IPS-NIHi7 (cell line): ENCODE measurements around the gene HDX.
"Not testable (repeated sequence)": the region's sequence is repeated elsewhere in the genome, so short reads cannot be mapped to it uniquely, and the experiment has no call there.

ENCODE experiments used
- DNase-seq: peaks from one replicate; pipeline ENCODE4 v3.0.0; 2012; ENCODE audit warnings: mixed read lengths; ENCODE audit errors: extremely low spot score

The HDX gene, protein sequence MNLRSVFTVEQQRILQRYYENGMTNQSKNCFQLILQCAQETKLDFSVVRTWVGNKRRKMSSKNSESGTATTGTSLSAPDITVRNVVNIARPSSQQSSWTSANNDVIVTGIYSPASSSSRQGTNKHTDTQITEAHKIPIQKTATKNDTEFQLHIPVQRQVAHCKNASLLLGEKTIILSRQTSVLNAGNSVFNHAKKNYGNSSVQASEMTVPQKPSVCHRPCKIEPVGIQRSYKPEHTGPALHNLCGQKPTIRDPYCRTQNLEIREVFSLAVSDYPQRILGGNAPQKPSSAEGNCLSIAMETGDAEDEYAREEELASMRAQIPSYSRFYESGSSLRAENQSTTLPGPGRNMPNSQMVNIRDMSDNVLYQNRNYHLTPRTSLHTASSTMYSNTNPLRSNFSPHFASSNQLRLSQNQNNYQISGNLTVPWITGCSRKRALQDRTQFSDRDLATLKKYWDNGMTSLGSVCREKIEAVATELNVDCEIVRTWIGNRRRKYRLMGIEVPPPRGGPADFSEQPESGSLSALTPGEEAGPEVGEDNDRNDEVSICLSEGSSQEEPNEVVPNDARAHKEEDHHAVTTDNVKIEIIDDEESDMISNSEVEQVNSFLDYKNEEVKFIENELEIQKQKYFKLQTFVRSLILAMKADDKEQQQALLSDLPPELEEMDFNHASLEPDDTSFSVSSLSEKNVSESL

GRCh38 chrX:84501798-84502628 lies at the start of gene HDX:
Gene HDX (minus strand): TSS chrX:84502453. CDS start chrX:84475397, 27,056 bp downstream.
- peak; percentile 67 for DNase-seq

DNA sequence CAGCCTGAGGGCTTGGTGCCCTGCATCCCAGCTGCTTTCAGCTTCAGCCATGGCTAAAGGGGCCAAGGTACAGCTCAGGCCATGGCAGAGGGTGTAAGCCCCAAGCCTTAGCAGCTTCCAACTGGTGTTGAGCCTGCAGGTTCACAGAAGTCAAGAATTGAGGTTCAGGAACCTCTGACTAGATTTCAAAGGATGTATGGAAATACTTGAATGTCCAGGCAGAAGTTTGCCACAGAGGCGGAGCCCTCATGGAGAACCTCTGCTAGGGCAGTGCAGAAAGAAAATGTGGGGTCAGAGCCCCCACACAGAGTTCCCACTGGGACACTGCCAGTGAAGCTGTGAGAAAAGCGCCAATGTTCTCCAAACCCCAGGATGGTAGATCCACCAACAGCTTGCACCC lies 39.1 kb upstream of the HDX start:
- DNase-seq, result not testable (repeated sequence)

DNA sequence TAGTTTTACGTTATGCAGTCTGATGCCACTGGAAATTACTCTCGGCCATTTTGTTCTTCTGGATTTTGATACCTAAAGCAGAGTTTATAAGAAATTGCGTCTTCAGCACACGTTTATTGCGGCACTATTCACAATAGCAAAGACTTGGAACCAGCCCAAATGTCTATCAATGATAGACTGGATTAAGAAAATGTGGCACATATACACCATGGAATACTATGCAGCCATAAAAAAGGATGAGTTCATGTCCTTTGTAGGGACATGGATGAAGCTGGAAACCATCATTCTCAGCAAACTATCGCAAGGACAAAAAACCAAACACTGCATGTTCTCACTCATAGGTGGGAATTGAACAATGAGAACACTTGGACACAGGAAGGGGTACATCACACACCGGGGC lies 35.4 kb upstream of the HDX start:
- not testable (repeated sequence) for DNase-seq

- DNase-seq, result no peak
Observed at GRCh38 chrX:84488426-84488825, 13.8 kb downstream of the HDX start.

DNA sequence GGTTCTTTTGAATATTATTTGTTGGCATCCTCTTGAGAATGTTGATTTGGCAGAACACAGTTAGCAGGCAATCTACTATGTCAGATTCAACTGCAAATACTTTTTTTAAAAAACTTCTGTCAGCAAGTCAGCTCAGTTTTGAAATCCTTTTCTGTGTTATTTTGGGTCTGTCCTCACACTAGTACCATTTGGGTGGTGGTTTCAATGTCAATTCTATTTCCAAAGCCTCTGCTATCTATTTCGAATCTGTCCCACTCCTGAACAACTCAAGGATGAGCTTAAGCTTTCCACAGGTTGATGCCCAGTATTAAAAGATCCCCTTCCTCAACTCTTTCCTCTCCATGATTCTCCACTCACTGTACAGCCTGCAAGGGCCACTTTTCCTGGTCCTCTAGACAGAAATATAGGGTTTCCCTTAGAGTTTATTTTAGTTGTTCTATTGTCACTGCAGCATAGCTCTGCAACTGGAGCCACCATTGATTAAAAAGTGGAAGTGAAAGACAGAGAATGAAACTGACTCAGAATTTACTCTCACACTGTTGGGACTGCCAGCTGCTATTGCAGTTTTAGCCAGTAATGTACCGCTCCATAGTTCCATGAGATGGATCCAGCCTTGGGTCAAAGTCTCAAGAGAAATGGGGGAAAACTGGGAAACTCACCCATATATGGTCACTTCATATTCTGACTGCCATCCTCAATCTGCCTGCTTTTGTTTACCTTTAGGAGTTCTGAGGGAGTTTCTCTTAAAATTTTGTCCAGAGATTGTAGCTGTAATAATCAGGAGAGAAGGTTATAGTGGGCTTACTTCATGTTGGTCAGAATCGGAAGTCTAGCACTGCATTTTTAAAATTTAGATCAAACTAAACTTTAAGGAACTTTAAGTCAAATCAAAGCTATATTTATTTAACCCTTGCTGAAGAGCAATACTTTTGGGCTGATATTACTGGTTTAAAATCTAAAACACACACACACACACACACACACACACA lies 14.6 kb downstream of the HDX start:
- no peak for DNase-seq

DNA sequence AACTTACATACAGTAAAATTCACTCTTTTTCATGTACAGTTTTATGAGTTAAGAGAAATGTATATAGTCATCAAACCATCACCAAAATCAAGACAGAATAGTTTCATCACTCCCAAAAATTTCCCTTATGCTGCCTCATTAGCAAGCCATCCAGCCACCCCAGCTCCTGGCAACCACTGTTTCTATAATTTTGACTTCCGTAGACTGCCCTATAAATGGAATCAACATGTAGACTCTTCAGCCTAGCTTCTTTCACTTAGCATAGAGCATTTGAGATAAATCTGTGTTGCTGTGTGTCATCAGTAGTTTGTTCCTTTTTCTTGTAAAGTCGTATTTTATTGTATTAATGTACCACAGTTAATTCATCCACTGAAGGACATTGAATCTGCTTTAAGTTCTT lies 23.2 kb downstream of the HDX start:
- DNase-seq, result no peak

DNA sequence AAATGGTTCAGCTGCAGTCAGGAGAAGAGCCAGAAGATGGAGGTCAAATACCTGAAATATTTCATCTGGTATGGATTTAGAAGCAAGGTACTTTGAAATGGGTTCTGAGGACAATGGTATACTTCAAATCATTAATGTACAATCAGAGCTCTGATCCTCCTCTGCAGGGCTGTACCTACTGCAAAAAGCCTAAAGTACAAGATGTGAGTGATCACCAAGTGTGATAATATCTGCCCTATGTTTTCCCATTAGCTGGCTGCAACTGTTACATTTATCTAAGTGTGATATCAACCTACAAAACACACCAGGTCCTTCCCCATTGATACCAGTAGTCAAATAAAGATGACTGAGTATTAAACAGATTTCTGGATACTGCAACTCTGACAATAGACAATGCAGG lies 25.1 kb downstream of the HDX start:
- DNase-seq, result no peak

- no peak for DNase-seq
Observed at GRCh38 chrX:84475596-84475995, 26.7 kb downstream of the HDX start.

DNA sequence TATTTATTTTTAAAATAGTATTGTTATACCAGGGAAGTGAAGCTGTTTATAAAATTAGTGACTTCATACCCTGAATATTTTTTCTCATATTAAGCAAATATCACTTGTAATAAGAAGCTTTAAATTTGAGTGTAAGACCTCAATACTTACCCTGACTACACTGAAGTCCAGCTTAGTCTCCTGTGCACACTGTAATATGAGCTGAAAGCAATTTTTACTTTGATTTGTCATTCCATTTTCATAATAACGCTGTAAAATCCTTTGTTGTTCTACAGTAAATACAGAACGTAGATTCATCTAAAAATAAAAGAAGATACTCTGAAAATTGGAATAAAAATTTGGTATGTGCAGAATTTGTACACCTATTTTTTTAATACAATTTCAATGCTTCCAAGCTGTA lies 27.2 kb downstream of the HDX start:
- no peak for DNase-seq

DNA sequence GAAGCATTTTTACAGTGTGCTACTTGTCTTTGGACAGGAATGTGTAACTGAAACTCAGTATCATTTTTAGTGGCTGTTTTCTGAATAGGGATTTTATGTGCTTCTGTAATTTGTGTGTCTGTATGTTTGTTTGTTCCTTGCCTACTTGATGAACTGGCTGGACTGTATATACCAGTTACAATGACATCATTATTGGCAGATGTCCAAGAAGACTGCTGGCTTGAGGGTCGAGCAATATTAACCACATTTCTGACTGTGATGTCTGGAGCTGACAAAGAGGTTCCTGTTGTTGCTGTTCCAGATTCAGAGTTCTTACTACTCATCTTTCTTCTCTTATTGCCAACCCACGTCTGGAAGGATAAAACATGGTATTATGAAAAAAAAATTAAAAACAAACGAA lies 33.0 kb downstream of the HDX start:
- DNase-seq, result no peak

DNA sequence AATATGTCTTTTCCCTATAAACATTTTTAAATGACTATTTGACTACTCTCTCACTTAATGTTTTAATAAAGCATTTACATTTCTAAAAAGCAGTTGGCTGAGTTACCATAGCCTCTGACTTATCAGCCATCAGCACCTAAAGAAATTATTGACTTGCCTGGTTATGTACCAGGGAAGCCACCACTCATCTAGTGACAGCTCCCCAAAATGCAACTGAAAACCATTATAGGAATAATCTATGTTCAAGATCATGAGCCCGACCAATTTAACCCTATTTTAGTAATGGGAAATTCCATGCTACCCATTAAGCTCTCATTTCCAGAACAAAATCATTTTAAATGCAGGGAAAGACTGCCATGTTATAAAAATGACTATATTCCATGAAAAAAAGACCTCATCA lies 34.4 kb downstream of the HDX start:
- no peak for DNase-seq

GRCh38 chrX:84453351-84454246 lies 48.7 kb downstream of the HDX start:
- DNase-seq, result no peak

- no peak for DNase-seq
Observed at GRCh38 chrX:84441143-84441542, 61.1 kb downstream of the HDX start.

DNA sequence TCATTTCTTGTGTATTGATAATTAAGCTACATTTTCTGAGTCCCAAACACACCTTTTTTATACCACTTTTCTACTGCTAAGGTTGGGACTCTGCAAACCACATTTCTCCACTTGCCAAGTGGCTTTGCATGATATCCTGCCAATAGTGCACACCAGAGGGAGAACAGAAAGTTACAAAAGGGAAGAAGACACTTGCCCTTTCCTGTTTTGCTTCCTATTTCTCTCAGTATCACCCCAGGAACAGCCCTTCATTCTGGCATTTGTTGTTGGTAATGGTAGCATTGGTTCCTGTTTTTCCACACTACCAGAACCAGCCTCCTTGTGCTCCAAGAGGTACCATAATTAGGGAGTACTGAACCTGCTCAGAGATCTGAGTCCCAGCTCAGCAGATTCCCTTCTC lies 87.1 kb downstream of the HDX start:
- DNase-seq, result no peak

- no peak for DNase-seq
Observed at GRCh38 chrX:84363663-84364062, 138.6 kb downstream of the HDX start.

- no peak for DNase-seq
Observed at GRCh38 chrX:84363051-84363450, 139.2 kb downstream of the HDX start.

DNA sequence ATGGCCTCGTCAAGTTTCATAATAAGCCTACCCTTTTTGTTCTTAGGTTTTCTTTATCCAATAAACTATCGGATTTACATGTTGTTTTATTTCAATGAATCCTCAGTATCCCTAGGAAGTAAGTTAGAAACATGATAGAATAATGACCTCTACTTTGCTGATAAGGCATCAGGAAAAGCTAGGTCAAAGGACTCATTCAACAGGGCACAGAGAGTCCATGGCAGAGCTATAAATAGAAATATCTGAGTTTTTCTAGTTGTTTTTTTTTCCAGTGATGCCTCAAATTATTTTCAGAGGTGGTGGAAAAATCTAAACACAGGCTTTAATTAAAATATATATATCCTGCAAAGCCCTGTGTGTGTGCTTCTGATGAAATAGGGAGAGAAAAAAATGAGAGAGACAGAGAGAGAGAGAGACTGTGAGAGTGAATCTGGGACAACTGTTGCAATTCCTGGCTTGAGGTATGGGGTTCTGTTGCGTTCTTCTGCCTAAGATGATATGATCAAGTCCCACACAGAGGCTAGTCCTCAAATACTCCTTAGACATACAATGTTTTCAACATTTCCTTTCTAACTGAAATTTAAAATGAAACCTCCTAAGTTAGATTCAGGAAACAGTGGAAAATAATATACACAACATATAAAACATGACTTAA lies 139.9 kb downstream of the HDX start:
- no peak for DNase-seq

DNA sequence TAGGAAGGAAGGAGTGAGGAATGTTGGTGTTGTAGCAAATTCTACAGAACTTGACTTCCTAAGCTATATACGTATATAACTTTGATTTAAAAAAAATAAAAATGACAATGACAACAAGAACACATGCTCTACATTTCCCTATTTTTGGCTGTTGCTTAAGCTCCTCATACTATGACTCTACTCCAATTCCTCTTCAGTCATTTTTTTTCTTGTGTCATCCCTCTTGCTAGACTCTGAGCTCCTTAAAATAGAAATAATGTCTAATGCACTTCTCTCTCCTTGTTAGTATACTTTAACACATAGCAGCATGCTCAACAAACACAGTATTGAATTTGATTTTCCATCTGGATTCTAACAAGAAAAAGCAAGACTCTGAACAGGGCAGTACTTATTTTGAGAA lies 144.0 kb downstream of the HDX start:
- no peak for DNase-seq

DNA sequence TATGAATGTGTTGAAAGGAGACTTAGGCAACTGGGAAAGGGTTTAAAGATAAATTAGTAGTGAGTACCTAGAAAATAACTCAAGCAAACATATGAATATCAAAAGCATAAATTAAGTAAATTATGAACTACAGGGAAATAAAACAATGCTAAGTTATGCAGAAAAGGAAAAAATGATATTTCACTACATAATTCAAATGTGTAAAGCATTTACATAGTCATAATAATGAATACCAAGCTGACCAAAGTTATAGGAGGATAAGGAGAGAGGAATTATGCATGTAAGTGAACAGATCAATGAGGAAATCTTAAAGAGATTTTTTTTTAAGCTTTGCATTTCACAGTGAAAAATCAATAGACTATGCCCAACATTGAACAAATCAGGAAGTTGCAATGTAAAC lies 145.0 kb downstream of the HDX start:
- DNase-seq, result no peak

DNA sequence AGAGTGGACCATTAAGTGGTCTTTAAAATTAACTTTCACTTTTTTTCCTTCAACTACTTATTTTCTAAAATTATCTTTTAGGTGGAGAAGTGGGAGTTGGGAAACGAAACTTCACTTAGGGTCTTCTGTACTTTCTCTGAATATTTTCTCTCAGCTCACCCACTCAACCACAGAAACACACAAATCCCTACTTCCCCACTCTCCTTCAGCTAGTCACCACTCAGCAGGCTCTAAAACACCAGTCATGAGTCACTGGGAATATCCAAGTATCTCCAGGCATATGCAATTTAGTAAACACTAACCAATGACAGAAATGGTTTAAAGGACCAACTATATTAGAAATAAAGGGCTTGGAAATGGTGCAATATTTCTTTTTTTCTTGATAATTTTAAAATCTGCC lies 161.3 kb downstream of the HDX start:
- DNase-seq, result no peak
